Fibroblast of peridontal ligament (primary cell): ENCODE measurements around the gene PACS1.
"Not testable (repeated sequence)": the region's sequence is repeated elsewhere in the genome, so short reads cannot be mapped to it uniquely, and the experiment has no call there.

Experiments used
- DNase-seq: peaks from one replicate; pipeline ENCODE4 v3.0.0-alpha.2; 2010; ENCODE audit errors: extremely low read depth

PACS1 gene

GRCh38 chr11:66253081-66253480 lies 183.0 kb downstream of the PACS1 start:
- not testable (repeated sequence) for DNase-seq

- DNase-seq, result no peak
These were observed 188.4 kb downstream of the PACS1 start for GRCh38 chr11:66258473-66258893.

- DNase-seq, result no peak
These were observed 189.2 kb downstream of the PACS1 start for GRCh38 chr11:66259225-66259624.

- no peak for DNase-seq
These were observed 189.9 kb downstream of the PACS1 start for GRCh38 chr11:66259956-66260355.

- no peak for DNase-seq
These were observed 191.5 kb downstream of the PACS1 start for GRCh38 chr11:66261578-66261977.

GRCh38 chr11:66262191-66262590 lies 192.1 kb downstream of the PACS1 start:
- DNase-seq, result no peak

- DNase-seq, result no peak
These were observed 192.6 kb downstream of the PACS1 start for GRCh38 chr11:66262696-66263095.

- no peak for DNase-seq
These were observed 193.2 kb downstream of the PACS1 start for GRCh38 chr11:66263231-66263630.

- DNase-seq, result no peak
These were observed 193.7 kb downstream of the PACS1 start for GRCh38 chr11:66263785-66264184.

- DNase-seq, result no peak
These were observed 194.3 kb downstream of the PACS1 start for GRCh38 chr11:66264383-66264782.

- DNase-seq, result no peak
These were observed 194.8 kb downstream of the PACS1 start for GRCh38 chr11:66264914-66265313.

- no peak for DNase-seq
These were observed 195.7 kb downstream of the PACS1 start for GRCh38 chr11:66265531-66266377.

- DNase-seq, result no peak
These were observed 196.4 kb downstream of the PACS1 start for GRCh38 chr11:66266378-66267038.

- DNase-seq, result no peak
These were observed 196.9 kb downstream of the PACS1 start for GRCh38 chr11:66267039-66267378.

GRCh38 chr11:66267379-66268243 lies 197.5 kb downstream of the PACS1 start:
- DNase-seq, result peak; percentile 77

- peak; percentile 100 for DNase-seq
These were observed 198.3 kb downstream of the PACS1 start, which contains the start of gene RAB1B for GRCh38 chr11:66268244-66268951. Gene RAB1B, plus strand, starts transcription at chr11:66268639. Its CDS starts 41 bp downstream, at chr11:66268680.

GRCh38 chr11:66268952-66269905 lies 199.2 kb downstream of the PACS1 start:
- peak; percentile 43 for DNase-seq

GRCh38 chr11:66271816-66272215 lies 201.7 kb downstream of the PACS1 start:
- no peak for DNase-seq

GRCh38 chr11:66272596-66272995 lies 202.5 kb downstream of the PACS1 start:
- DNase-seq, result no peak

- no peak for DNase-seq
These were observed 204.1 kb downstream of the PACS1 start for GRCh38 chr11:66274219-66274618.
